ENCODE measurements around the gene KDM2B.

DNA sequence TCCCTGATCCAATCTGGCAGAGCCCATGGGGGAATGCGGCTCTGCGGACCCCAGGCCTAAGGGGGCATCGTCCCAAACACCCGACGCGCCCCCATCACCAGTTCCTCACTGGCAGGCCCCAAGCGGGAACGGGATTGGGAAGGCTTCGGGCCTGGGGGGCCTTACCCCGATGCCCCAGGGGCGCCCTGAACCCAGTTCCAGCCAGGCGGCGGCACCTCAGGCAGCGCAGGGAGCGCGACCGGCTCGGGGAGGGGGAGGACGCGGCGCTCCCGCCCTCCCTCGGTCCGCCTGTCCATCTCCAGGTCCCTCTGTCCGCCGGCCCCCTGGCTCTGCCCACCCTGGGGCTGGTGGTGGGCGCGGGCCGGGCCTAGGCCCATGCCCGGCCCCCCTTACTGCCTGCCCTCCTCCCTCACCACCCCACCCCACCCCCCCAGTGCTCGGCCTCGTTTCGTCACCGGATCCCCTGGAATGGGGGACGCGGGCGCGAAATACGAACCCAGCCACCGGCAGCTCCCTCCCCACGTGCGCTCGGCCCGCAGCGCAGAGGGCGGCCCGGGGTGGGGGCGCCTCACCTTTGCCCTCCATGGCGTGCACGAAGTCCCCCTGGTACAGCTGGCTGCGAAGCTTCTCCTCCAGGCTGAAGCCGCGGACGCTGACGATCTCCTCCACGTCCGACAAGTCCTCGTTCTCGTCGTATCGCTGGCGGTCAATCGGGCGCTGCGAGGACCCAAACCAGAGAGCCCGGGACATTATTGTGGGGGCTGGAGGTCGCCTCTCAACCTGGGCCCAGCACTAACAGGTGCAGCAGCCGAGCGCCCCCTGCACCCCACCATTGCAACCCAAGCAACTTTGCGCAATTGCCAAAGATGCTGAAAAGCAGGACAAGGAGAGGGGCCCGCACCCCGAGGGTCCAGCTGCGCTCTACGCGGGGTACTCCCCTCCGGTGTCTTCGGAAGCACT is 2.3 kb downstream of the KDM2B start:
- TF ChIP-seq, protein P1, sequence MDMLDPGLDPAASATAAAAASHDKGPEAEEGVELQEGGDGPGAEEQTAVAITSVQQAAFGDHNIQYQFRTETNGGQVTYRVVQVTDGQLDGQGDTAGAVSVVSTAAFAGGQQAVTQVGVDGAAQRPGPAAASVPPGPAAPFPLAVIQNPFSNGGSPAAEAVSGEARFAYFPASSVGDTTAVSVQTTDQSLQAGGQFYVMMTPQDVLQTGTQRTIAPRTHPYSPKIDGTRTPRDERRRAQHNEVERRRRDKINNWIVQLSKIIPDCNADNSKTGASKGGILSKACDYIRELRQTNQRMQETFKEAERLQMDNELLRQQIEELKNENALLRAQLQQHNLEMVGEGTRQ (IDR thresholded peaks at IDR 0.05; ENCODE audit: low read length): no peak
- TF ChIP-seq, protein P2, sequence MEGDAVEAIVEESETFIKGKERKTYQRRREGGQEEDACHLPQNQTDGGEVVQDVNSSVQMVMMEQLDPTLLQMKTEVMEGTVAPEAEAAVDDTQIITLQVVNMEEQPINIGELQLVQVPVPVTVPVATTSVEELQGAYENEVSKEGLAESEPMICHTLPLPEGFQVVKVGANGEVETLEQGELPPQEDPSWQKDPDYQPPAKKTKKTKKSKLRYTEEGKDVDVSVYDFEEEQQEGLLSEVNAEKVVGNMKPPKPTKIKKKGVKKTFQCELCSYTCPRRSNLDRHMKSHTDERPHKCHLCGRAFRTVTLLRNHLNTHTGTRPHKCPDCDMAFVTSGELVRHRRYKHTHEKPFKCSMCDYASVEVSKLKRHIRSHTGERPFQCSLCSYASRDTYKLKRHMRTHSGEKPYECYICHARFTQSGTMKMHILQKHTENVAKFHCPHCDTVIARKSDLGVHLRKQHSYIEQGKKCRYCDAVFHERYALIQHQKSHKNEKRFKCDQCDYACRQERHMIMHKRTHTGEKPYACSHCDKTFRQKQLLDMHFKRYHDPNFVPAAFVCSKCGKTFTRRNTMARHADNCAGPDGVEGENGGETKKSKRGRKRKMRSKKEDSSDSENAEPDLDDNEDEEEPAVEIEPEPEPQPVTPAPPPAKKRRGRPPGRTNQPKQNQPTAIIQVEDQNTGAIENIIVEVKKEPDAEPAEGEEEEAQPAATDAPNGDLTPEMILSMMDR (IDR thresholded peaks at IDR 0.05; ENCODE audit: control extremely low read depth in 1 of 3, insufficient read depth in 1 of 3, low read depth in 1 of 3, low read length in 3 of 3): no peak
- TF ChIP-seq SIN3A (conservative IDR thresholded peaks at IDR 0.05 in 1 of 2, IDR thresholded peaks at IDR 0.05 in 1 of 2; ENCODE audit: low read depth in 1 of 2, low read length in 2 of 2) (peak in 1 of 2 experiments; percentile 78; a peak in 3 of 4 replicates), TAF1 (IDR thresholded peaks at IDR 0.05; ENCODE audit: low read depth, low read length) (no peak; the same call in 1 of the 2 replicates), POLR2AphosphoS5 (IDR thresholded peaks at IDR 0.05; ENCODE audit: low read depth, low read length) (peak; percentile 39), EZH2 (IDR thresholded peaks at IDR 0.05; ENCODE audit: low read depth, low read length, severe bottlenecking) (no peak), EP300 (IDR thresholded peaks at IDR 0.05; ENCODE audit: borderline replicate concordance in 1 of 2, low read depth in 2 of 2, low read length in 2 of 2) (no peak), CREB1 (IDR thresholded peaks at IDR 0.05) (peak; percentile 50; the same call in 1 of the 2 replicates), POLR2A (IDR thresholded peaks at IDR 0.05; ENCODE audit: control extremely low read depth in 1 of 2, low read depth in 2 of 2, low read length in 2 of 2) (no peak; a peak in 2 of 3 replicates), CBX8 (IDR thresholded peaks at IDR 0.05; ENCODE audit: borderline replicate concordance, low read depth, low read length) (no peak), EGR1 (IDR thresholded peaks at IDR 0.05; ENCODE audit: borderline replicate concordance, low read depth, low read length) (no peak)
